HG03565 (cell line): ENCODE measurements around the gene DAZAP1.

ENCODE experiments used
- ATAC-seq: cut with Tn5 transposase; IDR thresholded peaks from one replicate; pipeline ENCODE4 v1.9.1; 2021; ENCODE audit warnings: mild to moderate bottlenecking, moderate library complexity; ENCODE audit not compliant: unreplicated experiment

Gene DAZAP1

GRCh38 chr19:1455002-1455335 is 47.6 kb downstream of the DAZAP1 start:
- no peak for ATAC-seq

- ATAC-seq = no peak
These were observed 48.1 kb downstream of the DAZAP1 start for GRCh38 chr19:1455336-1456120.

GRCh38 chr19:1456121-1456900 is 48.9 kb downstream of the DAZAP1 start:
- no peak for ATAC-seq

DNA sequence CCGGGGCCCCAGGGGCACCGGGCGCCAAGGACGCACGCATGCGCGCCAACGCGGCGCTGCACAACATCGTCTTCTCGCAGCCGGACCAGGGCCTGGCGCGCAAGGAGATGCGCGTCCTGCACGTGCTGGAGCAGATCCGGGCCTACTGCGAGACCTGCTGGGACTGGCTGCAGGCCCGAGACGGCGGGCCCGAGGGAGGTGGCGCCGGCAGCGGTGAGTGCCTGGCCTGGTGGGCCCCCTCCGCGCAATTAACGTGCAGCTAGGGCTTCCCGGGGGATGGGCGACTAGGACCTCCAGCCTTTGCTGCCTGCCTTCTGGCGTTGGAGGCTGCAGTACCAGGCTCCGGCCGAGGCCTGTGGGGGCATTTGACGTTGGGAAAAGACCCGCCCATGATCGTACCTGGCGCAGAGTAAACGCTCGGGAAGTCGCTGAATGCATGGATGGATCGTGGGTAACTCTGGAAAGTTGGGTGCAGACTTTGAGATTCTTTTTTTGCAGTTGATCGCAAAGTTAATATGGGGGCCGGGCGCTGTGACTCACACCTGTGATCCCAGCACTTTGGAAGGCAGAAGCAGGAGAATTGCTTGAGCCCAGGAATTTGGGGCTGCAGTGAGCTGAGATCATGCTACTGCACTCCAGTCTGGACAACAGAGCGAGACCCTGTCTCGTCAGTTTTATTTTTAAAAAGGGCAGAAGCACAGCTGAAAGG is 49.8 kb downstream of the DAZAP1 start:
- no peak for ATAC-seq

DNA sequence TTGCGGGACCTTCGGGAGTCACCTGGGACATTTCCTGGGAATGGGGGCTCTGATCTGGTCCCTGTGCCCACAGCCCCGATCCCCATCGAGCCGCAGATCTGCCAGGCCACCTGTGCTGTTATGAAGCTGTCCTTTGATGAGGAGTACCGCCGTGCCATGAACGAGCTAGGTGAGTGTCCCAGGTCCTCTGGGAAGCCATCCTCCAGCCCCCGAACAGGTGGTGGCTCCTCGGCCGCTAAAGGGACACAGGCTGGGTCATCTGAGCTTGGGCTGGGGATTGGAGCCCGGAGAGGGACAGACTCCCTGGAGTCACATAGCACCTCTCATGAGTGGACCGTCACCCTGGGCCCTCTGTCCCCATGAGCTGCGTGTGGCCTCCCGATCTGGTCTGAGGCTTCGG is 50.5 kb downstream of the DAZAP1 start:
- no peak for ATAC-seq

GRCh38 chr19:1459479-1459878 is 52.1 kb downstream of the DAZAP1 start:
- no peak for ATAC-seq

DNA sequence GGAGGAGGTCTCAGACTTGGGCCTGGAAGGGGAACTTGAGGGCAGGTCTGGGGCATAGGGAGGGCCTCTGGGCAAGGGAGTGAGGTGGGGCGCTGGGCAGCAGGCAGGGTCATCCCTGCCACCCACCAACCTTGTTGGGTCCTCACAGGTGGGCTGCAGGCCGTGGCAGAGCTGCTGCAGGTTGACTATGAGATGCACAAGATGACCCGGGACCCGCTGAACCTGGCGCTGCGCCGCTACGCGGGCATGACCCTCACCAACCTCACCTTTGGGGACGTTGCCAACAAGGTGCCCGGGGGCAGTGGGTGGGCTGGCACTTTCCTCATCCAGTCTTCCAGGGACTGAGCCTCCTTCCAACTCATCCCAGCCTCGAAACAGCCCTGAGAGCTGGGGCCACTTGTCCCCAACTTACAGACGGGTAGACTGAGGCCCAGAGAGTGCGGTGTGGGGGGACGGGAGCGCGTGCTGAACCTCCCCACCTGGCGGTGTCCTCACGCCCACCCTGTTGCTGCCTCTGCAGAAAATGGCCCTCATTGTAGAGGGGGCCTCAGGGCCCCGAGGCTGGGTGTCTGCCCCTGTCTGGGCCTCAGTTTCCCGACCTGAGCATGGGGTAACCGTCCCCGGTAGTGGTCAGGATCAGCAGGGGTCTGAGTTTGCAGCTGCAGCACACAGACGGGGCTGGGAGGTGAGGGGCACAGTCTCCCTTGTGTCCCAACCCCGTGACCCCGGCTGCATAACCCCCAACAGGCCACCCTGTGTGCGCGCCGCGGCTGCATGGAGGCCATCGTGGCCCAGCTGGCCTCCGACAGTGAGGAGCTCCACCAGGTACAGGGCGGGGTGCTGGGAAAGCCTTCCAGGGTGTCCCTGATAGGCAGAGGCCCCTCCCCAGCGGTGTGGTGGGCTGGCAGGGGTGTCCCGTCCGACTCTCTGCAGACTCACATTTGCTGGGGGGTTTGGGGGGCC is 52.9 kb downstream of the DAZAP1 start:
- no peak for ATAC-seq

- no peak for ATAC-seq
These were observed 54.5 kb downstream of the DAZAP1 start for GRCh38 chr19:1461862-1462261.

DNA sequence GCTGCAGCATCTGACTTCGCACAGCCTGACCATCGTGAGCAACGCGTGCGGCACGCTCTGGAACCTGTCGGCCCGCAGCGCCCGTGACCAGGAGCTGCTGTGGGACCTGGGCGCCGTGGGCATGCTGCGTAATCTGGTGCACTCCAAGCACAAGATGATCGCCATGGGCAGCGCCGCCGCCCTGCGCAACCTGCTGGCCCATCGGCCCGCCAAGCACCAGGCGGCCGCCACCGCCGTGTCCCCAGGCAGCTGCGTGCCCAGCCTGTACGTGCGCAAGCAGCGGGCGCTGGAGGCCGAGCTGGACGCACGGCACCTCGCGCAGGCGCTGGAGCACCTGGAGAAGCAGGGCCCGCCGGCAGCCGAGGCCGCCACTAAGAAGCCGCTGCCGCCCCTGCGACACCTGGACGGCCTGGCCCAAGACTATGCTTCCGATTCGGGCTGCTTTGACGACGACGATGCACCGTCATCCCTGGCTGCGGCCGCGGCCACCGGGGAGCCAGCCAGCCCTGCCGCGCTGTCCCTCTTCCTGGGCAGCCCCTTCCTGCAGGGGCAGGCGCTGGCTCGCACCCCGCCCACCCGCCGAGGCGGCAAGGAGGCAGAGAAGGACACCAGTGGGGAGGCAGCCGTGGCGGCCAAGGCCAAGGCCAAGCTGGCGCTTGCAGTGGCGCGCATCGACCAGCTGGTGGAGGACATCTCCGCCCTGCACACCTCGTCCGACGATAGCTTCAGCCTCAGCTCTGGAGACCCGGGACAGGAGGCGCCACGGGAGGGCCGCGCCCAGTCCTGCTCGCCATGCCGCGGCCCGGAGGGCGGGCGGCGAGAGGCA is 58.0 kb downstream of the DAZAP1 start:
- ATAC-seq = no peak

DNA sequence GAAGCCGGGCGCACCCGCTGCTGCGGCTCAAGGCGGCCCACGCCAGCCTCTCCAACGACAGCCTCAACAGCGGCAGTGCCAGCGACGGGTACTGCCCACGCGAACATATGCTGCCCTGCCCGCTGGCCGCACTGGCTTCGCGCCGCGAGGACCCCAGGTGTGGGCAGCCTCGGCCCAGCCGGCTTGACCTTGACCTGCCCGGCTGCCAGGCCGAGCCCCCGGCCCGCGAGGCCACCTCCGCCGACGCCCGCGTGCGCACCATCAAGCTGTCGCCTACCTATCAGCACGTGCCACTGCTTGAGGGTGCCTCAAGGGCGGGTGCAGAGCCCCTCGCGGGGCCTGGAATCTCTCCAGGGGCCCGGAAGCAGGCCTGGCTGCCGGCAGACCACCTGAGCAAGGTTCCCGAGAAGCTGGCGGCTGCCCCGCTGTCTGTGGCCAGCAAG is 58.7 kb downstream of the DAZAP1 start:
- no peak for ATAC-seq

DNA sequence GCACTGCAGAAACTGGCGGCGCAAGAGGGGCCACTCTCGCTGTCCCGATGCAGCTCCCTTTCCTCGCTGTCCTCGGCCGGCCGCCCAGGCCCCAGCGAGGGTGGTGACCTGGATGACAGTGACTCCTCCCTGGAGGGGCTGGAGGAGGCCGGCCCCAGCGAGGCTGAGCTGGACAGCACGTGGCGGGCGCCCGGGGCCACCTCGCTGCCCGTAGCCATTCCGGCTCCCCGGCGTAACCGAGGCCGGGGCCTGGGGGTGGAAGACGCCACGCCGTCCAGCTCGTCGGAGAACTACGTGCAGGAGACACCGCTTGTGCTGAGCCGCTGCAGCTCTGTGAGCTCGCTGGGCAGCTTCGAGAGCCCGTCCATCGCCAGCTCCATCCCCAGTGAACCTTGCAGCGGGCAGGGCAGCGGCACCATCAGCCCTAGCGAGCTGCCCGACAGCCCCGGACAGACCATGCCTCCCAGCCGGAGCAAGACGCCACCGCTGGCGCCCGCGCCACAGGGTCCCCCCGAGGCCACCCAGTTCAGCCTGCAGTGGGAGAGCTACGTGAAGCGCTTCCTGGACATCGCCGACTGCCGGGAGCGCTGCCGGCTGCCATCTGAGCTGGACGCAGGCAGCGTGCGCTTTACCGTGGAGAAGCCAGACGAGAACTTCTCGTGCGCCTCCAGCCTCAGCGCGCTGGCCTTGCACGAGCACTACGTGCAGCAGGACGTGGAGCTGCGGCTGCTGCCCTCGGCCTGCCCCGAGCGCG is 59.3 kb downstream of the DAZAP1 start:
- ATAC-seq = no peak

DNA sequence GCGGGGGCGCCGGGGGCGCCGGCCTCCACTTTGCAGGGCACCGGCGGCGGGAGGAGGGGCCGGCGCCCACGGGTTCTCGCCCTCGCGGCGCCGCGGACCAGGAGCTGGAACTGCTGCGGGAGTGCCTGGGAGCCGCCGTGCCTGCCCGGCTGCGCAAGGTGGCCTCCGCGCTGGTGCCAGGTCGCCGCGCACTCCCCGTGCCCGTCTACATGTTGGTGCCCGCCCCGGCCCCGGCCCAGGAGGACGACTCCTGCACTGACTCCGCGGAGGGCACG is 59.8 kb downstream of the DAZAP1 start:
- no peak for ATAC-seq

- no peak for ATAC-seq
These were observed 60.3 kb downstream of the DAZAP1 start for GRCh38 chr19:1467490-1468273.

- no peak for ATAC-seq
These were observed 61.0 kb downstream of the DAZAP1 start for GRCh38 chr19:1468274-1468820.

GRCh38 chr19:1468821-1469254 is 61.5 kb downstream of the DAZAP1 start:
- no peak for ATAC-seq

DNA sequence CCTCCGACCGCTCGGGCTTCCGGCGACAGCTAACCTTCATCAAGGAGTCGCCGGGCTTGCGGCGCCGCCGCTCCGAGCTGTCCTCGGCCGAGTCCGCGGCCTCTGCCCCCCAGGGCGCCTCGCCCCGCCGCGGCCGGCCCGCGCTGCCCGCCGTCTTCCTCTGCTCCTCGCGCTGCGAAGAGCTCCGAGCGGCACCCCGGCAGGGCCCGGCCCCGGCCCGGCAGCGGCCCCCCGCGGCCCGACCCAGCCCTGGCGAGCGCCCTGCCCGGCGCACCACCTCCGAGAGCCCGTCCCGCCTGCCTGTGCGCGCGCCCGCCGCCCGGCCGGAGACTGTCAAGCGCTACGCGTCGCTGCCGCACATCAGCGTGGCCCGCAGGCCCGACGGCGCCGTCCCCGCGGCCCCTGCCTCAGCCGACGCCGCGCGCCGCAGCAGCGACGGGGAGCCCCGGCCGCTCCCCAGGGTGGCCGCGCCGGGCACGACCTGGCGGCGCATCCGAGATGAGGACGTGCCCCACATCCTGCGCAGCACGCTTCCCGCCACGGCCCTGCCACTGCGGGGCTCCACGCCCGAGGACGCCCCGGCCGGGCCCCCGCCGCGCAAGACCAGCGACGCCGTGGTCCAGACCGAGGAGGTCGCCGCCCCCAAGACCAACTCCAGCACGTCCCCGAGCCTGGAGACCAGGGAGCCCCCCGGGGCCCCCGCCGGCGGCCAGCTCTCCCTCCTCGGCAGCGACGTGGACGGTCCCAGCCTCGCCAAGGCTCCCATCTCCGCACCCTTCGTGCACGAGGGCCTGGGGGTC is 62.1 kb downstream of the DAZAP1 start:
- no peak for ATAC-seq

GRCh38 chr19:1470055-1470304 is 62.6 kb downstream of the DAZAP1 start:
- no peak for ATAC-seq
